Femur (tissue), 1 donor: ENCODE measurements around the gene B4GALT6.

Experiments
- DNase-seq: peaks from one replicate; pipeline ENCODE4 v3.0.0-alpha.2; 2017

Gene B4GALT6

DNA sequence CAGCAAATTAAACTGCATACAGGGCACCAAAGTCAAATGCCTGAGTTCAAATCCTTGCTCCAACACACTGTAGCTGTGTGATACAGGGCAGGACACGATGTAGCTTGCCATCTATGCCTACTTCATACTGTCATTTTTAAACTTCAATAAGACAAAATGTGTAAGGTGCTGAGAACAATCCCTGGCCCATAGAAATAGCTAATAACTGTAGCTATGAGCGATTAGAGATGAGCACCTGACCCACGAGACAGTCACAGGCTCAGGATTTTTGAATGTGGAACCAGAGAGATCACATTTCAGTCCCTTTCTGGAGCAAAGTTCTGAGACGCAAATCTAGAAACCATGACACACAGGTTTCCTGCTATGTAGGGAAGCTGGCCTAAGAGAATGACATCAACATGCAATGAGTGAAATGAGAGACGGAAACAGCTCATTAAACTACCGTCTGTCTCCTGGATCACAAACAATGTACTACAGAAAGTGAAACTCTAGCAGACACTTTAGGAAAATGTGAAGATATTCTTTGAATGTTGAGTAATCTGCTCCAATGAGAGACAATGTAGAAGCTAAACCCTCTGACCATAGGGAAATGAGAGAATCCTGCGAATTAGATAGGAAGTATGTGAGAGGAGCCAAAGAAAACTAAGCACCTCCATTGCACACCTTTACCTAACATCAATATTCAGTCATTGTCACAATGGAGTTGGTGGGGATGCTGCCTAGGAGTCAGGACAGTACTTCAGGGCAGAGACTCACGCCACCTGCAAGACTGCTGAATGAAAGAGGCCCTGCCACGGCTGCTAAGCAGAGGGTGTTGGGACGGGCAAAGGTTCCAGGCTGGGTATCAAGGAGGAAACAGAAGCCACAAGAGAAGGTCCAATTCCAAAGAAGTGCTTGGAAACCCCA is 25.5 kb downstream of the B4GALT6 start:
- no peak for DNase-seq

DNA sequence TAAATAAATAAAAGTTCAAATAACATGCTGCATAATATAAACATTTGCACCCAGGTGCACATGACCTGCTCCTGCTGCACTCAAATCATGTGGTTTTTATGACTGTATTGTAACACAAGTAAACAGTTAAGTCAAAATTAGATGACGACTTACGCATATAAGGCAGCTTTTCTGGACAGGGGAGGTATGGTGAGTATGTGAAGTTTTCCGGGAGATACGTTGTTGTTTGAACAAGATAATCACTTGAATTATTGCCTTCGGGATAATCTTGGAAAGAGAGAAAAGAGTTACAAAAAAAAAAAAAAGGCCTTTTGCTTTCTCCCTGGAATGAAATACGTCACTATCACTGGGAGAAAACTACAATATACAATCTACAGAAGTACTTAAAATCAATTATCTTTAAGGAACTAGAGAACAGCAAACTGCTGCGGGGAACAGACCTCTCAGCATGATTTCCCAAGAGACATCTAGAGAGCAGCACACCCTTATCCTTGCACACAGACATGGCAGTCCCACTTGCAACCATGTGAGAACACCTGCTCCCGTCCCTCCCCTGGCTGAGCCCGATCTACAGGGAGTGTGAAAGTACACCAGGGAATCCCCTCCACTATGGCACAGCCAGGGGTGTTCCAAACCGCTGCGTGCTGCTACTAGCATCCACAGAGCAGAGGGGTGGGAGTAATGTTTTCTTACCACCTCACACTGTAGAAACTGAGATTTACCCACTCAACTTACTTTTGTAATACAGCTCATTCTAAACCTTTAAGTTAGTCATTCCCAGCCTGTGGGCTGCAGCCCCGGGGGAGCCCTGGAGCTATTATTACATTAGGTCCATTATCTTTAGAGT is 26.3 kb downstream of the B4GALT6 start:
- DNase-seq: no peak

DNA sequence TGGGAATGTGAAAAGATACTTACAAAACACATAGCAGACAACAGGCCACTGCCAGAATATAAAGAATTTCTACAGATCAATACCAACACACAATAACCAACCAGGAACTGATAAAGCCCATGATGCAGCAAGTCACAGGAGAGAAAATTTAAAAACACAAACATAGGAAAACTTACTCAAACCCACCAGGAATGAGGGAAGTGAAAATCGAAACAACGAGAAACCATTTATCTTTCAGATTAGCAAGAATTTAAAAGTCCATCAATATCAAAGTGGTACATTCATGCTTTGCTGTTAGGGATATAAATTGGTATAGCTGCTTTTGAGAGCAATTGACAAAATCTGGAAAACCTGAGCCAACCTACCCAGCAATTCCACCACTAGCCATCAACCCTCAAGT is 27.6 kb downstream of the B4GALT6 start:
- DNase-seq: no peak

DNA sequence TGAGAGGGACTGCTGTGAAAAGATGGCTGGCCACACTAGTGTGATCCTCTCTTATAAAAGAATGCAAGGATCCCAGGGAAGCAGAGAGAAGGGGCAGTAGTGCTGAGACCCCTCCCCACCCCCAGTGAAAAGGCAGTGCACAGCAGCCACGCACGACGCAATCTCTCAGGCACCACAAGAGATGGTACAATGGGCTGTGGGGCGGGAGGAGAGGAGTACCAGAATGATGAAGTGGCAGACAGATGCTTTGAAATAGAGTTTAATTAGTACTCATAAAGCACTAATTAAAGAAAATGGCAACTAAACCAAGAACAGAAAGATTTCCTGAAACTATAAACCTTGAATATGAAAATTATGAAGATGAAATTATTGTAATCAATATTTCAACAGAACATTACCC is 29.0 kb downstream of the B4GALT6 start:
- no peak for DNase-seq

DNA sequence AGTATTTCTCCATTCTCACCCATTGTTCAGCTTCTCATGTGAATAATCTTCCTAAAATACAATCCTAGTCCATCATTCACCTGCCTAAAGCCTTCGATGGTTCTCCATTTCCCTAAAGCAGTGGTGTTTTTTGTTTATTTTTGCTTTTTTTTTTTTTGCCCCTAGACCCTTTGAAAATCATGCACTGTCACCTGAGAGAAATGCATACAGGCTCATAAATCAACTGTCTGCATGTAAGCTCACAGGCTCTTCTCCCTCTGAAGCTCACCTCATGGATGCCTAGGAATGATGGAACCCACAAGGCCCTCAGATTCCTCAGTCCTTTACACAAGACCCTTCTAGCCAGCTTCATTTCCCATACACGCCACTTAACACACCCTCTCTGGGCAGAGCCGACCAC is 31.5 kb downstream of the B4GALT6 start:
- no peak for DNase-seq

DNA sequence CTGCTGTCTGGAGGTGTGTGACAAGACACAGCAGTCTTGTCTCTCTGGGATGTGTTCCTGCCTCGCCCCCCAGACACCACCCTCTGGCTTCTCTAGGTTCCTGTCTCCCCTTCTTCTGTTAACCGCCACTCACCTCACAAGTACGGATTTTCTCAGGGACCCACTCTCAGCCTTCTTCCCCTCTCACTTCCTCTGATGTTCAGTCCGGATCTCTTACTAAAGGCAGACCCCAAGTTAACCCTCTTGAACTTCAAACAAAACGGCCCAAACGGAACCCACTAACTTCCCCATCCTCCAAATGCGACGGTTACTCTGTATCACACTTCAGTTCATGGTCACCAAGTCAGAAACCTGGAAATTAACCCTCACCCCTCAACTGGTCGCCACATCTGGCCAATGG is 32.0 kb downstream of the B4GALT6 start:
- no peak for DNase-seq

DNA sequence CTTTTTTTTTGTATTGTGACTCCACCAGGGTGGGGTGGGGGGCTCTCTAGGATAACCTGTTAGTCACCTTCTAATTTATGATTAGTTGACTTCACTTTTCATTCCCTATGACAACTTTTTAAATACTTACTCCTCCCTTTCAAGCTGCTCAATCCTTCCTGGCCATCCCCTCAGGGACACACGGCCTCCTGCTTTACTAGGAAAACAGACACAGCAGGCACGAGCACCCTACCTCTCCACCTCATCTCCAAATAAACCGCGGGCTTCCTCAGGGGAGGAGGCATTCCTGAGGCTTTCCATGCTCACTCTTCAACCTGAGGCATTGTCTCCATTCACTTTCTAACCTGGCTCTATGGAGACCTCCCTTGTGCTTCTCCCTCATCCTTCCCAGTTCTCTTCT is 33.0 kb downstream of the B4GALT6 start:
- DNase-seq: no peak

DNA sequence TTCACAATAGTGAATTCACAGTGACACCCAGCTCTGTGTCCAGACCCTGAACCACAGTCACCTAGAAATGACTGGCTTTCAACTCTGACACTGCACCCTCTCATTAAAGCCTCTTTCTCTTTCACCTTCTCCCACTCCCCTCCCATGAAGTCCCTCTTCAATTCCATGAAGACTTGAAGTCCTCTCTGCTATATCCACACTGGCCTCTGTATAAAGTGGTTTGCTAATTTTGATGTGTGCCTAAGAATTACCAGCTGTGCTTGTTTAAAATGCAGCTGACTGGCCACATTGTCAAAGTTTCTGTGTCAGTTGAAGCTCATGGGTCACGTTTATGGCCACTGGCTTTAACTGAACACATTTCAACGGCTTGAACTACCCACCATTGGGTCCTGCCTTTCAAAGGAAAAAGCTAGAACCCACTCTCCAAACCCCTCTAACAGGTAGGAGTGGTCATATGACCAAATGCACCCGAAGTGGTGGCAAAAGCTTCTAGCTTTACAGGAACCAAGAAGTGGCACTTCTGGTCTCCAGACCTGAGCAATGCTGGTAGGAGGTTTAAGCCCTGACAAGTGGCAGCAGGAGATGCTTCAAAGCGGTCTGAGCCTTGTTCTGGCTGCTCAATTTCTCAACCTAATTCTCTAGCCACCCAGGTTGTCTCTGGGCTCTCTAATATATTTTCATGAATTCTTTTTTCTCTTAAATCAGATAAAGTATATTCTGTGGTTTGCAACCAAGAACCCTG is 34.2 kb downstream of the B4GALT6 start:
- no peak for DNase-seq

DNA sequence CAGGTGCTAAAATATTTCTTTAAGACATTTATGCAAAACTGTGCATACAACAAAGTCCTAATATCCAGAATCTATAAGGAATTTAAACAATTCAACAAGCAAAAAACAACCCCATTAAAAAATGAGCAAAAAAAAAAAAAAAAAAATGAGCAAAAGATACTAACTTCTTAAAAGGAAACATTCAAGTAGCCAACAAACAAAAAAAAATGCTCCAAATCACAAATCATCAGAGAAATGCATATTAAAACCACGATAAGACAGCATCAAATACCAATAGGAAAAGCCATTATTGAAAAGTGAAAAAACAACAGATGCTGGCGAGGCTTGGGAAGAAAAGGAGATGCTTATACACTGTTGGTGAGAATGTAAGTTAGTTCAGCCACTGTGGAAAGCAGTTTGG is 34.9 kb downstream of the B4GALT6 start:
- DNase-seq: no peak

DNA sequence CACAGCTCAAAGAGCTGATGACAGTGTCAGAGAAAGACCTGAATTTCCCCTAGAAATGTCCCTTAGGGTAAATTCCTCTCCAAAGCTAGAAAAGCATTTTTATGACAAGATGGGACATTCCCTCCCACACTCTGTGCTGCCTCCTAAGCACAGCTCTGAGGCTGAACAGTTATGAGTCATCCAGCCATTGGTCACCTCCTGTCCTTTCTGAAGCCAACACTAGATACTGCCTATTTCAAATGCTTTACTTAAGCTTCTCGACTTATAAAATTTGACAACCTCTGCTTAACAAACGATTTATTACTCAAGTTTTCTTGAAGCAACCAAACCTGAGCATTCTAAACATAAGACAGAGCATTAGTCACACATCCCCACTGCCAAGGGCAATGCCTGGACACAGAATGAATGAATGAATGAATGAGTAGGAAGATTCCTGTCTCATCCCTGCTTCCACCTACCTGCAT is 35.4 kb downstream of the B4GALT6 start:
- no peak for DNase-seq

DNA sequence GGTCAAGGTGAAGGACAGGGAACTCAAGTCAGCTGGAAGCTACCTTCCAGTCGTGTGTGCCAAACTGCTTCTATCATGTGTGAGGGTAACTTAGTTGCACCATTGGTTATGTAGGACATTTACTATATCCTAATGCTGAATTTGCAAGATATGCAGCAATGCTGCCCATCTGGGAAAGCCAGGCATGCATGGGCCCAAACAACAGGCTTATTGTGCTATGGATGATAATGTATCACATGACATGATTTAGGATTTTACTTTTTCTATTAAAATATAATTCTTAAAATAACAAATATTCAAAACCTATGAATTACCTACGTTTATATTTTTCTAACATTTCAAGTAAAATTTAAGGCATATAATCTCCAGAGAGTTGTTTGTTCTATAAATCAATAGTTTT is 35.9 kb downstream of the B4GALT6 start:
- DNase-seq: no peak

DNA sequence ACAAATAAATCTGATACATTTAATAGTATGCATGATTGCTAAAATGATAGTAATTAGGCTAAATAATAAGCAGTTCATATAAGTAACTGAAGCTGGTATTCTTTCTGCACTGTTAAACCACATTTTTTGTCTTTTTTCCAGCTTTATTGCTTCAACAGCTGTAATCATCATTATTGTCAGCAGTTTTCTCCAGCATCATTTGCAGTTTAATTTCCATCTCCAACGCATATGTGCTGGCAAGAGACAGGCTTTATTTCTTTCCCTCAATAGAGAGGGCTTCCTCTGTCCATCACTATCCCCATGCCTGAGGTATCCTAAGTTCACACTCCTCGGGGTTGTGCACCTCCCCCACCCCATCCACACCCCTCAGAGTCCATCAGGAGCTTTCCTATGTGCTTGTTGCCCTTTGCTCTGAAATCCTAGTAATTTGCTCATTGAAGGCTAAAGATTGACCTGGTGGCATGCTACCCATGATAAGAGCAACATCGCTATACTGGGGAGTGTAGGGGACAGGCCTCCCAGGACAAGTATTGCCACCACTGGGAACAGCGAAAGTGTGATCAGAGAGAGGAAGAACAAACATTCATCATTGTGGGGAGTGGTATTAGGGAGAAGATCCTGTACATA is 37.1 kb downstream of the B4GALT6 start:
- DNase-seq: no peak

DNA sequence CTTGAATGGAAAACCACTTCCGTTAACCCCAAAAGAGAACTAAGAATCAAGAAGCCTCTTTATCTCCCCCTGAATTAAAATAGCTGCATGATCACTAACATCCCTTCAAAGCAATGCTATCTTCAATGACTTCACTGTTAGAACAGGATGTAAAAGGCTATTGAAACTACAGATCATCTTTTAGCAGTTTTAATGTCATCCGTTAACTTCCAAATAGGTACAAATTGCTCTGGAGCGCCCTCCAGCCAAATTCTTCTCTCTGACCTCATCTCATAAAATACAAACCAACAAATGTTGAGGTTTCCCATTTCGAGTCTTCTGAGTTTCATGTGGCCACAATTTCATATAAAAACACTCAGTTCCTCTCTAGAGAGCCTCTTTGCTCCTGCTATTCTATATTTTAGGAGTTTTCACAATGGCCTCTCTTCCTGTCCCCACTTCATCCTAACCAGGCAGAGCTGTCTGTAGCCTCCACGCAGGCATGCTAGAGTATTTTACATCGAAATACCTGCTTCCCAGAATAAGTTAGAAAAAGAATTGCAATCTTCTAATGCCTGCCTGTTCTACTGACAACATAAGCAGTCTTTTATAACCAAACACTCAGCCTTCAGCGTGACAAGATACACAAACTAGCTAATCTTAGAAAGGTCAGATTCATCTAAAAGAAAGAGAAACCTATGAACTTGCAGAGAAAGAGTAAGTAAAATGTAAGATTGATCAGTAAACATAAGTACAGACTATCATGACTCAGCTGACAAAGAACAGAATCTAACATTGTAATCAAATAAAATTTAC is 37.9 kb downstream of the B4GALT6 start:
- no peak for DNase-seq

DNA sequence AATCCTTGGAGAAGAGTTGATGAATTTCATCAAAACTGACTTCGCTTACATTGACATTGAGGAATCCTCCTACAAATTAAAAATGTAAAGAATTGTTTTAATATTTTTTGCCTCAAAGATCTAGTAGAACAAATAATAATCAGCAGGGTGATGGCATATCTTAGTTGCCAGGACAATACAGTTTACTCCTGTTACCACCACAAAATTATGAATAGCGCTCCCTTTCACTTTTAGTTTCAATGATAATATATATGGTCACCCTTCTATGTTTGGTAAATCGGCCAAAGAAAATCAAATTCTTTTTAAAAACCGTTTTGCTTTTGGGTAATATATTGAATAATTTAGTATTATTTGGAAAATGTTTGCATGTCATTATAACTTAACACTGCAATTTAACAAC is 39.0 kb downstream of the B4GALT6 start:
- DNase-seq: no peak

DNA sequence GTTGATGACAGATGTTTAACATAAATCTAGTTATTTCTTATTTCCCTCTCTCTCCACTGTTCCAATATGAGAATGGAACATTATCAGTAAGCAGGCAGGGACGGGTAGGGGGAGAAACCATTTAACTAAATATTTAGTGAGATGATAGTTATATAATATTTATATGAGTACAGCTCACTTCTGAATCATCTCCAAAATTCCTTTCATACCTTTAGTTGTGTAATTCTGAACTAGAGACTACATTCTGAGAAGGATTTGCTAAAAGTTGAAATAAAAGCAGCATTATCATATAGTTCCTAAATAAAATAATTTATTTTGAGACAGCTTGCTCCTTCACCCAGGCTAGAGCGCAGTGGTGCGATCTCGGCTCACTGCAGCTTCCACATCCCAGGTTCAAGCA is 41.4 kb downstream of the B4GALT6 start:
- DNase-seq: no peak

DNA sequence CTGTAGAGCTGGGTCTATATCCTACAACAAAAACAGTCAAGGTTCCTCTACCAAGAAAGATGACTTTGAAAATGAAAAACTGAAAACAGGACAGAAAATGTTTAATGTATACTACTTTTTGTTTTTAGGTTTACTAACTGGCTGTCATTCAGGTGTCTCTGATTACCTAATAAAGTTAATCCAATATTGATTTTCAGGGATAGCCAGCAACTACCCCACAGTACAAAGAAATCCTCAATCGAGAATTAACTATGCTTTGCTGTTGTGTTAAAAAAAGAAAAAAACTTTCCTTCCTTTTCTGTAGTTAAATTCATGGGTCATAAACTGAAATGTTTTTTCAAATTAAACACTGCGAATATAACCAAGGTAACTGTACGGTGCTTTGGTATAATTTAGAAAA is 46.9 kb downstream of the B4GALT6 start:
- DNase-seq: no peak

DNA sequence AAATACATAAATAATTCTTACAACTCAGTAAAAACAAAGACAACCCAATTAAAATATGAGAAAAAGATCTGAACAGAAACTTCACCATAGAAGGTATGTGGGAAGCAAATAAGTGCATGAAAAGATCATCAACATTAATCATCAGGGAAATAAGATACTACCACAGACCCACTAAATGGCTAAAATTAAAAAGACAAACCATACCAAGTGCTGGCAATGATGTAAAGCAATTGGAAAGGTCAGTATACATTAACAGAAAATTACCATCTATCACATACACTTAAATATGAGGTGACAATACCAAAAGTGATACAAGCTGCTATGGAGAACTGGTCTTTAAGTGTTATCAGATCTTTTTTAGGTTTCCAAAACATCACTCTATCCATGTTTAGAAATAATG is 48.0 kb downstream of the B4GALT6 start:
- no peak for DNase-seq

DNA sequence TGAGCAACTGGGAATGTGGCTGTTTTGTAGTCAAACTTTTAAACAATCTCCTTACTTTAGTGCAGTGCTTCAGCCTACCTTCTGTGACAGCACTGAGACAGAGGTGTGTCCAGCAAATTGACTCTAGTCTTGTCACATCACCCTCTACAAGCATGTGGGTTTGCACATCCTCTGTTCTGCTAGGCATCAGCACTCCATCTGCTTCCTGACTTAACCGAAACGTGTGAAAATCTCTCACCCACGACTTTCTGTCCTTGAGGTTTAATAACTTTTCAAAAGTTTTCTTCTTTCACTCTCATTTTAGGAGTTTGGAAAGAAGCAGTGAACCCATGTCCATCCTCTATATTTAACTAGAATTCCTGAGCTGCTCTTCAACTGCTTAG is 50.1 kb downstream of the B4GALT6 start:
- no peak for DNase-seq

DNA sequence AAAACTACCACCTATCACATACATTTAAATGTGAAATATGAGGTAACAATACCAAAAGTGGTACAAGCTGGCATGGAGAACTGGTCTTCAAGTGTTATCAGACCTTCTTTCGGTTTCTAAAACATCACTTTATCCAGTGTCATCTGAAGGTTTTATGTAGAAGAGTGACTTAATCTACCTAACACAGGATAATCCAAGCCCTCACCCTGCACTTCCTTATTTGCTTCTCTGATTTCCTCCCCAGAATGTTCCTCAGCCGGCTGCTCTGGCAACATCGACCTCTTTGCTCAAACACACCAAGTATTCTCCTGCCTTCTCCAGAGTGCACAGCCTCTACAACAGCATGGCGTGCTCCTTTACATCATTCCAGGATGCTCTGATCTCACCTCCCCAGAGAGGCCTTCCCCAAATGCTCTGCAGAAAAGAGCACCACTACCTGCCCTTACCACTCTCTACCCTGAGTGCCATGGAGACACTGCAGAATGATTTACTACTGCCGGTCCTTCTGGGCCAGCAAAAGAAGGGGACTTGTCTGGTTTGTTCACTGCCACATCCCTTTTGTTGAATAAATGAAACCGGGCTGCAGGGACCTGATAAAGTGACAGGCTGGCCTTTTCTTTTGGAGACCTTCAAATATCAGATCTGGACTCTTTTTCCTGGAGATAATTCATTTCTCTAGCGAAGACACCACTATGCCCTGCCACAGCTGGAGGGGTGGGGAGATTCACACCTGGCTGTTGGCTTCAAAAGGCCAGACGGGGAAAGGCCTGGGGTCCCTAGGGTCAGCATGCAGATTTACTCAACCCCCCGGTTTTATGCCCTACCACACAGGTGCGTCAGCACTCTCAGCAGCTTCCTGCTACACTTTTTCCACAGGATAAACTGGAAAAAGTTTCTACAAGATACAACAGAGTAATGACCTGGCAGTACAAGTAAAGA is 50.7 kb downstream of the B4GALT6 start:
- DNase-seq: no peak

DNA sequence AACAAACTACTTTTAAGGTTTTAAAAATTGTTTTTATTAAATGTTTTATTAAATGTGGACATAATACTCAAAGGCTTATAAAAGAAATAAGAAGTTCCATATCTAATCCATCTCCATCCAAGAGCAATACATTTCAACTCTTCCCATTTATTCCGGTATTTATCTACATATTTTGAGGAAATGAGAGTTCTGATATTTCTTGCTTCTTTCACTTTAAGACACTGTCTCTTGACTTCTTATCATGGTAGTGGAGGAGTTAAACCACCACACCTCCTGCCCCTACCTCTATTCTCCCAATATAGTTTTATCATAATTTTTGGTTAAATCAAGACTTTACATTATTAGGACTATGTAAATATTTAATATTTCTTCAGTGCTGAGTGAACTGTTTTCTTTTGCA is 52.0 kb downstream of the B4GALT6 start:
- no peak for DNase-seq

DNA sequence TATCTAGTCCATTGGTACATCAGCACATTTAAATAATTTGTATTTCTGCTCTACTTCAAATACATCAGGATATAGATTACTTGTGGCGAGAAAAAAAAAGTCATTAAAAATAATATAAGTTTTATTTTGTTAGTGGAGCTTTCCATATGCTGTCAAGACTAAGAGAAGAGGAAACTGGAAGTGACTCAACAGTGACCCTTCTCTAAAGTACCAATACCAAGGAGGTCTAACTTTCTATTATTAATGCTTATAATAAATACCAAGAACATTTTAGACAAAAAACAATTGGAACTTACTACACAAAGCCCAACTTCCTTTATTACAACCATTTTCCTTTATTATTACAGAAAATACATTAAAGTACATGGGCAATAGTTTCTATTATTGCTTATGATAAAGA is 52.9 kb downstream of the B4GALT6 start:
- DNase-seq: no peak
